GM11168 (cell line): Measurements from ENCODE around the gene ZNF219.

Experiments
- in situ Hi-C: fragments of 300-500 bp; cut with MboI; formaldehyde crosslinking; loops from one replicate; pipeline ENCODE4 v1.12.0; 2022; ENCODE audit warnings: low sequenced_read_pairs; ENCODE audit not compliant: unreplicated experiment

Gene ZNF219

DNA sequence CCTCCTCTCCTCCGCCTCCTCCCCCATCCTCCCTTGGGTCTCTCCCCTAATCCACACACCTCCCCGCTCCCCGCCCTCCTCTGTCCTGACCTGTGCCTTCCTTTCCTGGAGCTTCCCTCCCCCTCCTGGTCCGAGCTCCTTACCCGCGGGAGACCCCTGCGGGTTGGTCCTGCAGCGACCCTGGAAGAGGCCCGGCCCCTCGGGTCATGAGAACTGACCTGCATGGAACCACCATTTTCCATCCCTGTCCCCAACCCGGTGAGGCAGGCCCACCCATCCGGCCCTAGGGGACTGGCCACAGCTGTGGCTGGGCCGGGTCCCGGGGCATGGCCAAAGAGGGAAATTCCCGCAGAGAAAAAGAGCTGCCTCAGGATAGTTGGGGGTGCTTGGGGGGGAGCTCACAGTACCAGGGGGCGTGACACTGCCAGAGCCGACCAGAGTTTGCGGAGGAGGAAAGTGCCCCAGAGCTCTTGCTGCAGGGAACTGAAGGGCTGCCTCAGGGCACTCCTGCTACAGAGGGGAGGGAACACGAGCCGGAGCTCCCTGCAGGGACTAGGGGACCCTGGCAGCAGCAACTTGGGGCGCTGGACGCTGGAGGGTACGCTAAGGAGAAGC is 27.7 kb downstream of the ZNF219 start:
- in situ Hi-C loops = no loop called here

DNA sequence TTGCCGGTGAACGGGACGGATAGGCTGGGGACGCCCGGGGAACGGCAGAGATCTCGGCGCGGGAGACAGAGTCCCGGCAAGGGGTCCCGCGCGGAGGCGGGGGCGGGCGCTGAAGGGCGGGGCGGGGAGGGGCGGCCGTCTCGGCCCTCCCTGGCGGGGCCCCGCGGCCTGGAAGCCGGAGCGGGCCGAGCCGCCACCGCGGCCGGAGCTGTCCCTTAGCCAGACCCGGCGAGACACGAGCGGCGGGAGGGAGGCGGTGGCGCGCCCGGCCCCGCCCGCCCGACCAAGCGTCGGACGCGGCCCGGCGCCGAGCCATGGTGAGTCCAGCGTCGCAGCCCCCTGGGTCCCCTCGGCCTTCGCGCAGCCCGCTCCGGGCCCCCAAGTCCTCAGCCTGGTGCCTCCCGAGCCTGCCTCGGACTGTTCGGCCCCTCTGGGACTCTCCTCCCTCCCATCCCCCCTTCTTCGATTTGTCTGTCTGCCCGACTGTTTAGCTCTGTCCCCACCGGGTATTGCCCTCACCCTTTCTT is 28.3 kb downstream of the ZNF219 start, which contains the start of gene ARHGEF40:
ARHGEF40 (plus strand) TSS at position 222 of the 527 bp plus-strand sequence; CDS start at position 315, 93 bp downstream.
- in situ Hi-C loops = no loop called here

DNA sequence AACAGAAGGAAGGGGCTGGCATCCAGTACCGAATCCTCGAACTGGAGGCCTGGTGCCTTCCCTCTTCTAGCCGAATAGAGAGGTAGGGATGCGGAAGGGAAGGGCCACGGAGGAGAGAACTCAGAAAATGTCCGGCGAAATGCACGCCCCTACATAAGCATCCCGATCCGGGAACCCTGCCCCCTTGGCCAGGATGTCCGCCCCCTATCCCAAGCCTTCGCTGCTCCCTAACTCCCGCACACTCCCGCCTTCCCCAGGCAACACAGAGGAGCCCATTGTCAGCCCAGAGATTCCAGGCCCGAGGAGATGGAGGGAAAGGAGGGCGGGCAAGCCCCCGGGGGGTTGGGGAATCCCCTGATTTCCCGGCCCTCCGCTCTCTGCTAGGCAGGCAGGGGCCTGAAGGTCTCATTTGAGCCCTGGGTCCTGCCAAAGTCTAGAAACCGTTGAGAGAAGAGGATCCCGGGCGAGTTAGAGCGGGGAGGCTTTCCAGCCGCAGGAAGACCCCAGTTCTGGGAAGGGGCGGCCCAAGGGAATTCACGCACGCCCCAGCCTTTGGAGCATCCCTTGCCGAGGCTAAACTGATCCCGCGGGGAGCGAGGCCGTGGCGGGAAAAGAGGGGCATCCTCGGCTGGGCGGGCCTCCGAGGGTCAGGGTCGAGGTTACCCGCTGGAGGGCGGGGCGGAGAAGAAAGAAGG is 28.9 kb downstream of the ZNF219 start:
- in situ Hi-C loops = no loop called here

DNA sequence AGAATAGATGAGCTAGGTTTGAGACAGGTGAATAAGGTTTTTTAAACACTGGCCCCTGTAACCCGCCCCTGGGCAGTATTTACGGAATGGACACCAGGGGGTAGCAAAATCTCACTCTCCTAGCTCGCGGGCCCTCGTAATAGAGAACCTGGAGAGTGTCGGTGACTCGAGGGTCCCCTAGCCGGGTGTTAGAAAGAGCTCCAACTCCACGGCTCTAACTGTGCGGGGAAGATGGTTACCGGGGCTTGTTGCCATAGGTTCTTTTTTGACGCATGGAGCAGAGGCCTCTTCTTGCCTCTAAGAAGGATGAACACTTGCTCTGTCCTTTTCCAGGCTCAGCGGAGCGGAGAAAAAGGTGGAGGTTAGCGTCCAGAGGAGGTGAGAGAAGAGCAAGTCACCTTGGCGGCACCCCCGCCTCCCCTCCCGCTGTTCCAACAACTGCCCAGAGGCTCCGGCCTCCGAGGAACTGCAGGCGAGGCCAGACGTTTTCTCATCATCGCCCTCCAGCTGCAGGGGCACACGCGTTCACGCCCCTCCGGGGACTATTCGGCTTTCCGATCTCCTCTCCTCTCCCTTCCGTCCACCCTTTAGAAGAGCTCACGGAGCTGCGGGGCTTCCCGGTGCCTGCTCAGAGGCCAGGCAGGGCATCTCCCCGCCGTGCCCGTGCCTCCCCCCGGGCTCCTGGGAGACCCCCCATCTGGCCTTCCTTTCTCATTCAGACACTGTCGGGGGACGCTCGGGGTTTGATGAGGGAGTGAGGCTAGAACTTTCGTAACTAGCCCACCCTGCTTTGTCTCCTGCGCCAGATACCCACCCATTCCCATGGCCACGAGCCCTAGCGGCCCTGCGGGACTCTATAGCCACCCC is 29.7 kb downstream of the ZNF219 start:
- in situ Hi-C loops = no loop called here

GRCh38 chr14:21066882-21067502 is 31.5 kb downstream of the ZNF219 start:
- in situ Hi-C loops = no loop called here

- in situ Hi-C loops = no loop called here
Measured at GRCh38 chr14:21063479-21063878, 35.0 kb downstream of the ZNF219 start.

GRCh38 chr14:21061347-21061668 is 37.1 kb downstream of the ZNF219 start:
- in situ Hi-C loops = no loop called here

GRCh38 chr14:21060614-21061346 is 37.7 kb downstream of the ZNF219 start:
- in situ Hi-C loops = no loop called here

DNA sequence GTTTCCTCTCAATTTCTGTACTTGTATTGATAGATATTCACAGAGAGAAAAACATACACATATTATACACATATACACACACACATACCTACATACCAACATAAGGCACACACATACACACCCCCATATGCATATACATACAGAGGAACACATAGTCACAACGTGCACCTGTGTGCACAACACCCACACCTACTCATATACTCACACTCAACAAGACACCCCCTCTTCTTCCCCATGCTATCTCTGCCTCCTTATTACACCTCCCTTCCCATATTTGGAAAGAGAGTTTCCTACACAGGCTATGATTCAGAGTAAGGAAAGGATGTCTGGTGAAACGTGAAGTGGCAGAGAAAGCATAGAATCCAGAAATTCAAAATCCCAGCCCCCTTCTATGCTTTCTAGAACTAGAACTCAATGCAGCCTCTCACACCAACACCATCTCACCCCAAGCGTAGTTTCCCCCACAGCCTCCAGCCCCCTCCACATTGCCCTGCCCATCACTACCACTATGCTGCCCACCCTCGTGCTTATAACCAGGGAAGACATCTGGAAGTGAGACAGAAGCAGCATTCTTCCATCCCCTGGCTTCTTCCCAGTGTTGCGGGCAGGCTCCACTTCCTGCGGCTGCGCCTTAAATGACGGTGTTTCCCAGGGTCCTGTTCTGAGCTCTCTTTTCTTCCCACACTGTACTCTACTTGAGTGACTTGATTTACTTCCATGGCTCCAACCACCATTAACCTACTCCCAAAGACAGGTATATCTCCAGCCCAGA is 38.4 kb downstream of the ZNF219 start:
- in situ Hi-C loops = no loop called here

- in situ Hi-C loops = no loop called here
Measured at GRCh38 chr14:21058903-21059302, 39.6 kb downstream of the ZNF219 start.

- in situ Hi-C loops = no loop called here
Measured at GRCh38 chr14:21057803-21058675, 40.4 kb downstream of the ZNF219 start, which contains the start of gene RNASE8. RNASE8 (plus strand) TSS chr14:21057822; CDS start chr14:21057893, 71 bp downstream.

DNA sequence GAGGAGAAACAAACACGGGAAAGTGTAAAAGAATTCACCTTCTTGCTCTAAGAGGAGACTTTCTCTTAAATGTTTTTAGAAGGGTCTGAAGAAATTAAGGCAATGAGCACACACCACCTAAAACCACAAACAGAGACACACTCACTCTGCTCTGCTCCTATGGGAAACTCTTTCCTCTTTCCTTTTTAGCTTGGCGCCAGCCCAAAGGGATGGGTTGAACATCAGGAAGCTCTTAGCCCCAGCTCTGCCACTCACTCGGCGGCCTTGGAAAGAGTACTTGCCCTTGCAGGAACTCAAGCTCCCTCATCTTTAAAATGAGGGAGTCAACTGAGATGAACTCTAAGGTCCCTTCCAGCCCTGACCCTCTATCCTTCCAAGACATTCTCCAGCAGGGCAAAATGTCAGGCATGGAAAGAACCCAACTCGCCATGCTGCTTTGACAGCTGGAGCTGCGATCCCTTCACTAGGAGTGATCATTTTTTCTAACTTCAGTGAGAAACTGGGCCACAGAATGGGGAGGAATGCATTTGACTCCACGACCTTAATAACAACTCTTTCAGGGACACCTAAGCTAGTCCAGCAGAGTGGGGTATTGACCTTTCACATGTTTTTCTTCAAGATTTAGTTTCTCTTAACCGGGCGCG is 41.8 kb downstream of the ZNF219 start:
- in situ Hi-C loops = no loop called here

DNA sequence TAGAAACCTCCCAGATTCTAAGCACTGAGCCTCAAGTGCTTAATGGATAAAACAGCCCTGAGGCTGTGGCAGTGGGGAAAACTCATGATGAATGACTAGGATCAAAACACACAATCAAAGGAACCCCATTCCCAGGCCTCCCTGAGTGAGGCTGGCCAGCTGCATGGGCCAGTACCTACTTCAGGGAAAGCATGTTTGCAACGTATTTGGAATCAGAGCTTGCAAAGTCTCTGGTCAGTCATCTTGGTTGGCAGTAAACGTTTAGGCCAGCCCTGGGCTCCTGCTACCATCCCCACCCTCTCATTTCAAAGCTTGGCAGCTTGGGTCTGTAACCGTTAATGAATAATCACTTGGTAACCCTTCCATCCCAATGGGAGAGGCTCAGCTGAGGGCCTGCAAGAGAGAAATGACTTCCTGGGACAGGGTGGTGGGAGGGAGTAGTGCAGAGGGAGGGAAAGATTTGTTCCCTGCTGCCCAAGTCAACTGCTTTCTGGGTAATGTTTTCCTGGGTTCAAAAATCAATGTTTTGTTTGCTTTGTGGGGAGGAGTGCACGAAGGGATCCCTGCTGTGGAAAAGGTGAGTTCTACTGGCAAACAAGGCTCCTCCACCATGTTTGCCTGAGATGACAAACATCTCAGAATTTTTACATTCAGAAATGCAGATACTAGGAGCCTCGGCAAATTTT is 42.9 kb downstream of the ZNF219 start:
- in situ Hi-C loops = no loop called here

GRCh38 chr14:21054768-21055145 is 43.7 kb downstream of the ZNF219 start:
- in situ Hi-C loops = no loop called here

DNA sequence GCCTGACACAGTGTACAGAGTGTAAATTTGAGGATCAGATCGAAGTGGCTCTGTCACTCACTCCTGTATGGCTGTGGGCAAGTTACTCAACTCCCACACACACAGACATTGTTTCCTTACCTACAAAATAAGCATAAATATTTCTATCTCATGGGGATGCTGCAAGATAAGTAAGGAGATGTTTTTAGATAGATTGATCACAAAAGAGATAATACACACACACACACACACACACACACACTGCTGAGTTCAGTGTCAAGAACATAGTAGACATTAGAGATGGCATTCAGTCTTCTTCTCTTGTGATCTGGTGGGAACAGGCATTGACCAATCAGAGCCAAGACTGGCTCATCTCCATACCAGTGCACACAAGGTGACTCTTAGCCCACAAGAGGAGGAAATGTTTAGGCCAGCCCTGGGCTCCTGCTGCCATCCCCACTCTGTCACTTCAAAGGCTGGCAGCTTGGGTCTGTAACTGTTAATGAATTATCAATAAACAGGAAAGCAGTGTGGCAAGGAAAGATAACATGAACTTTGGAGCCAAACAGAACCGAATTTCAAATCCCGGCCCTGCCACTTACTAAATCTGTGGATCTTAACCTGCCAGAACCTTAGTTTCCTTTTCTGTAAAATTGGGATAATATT is 44.2 kb downstream of the ZNF219 start:
- in situ Hi-C loops = no loop called here
